Vagina (tissue), 2 donors: ENCODE data around the gene SLC25A2. TPM values are rescaled to one million over a fixed set of nuclear protein-coding genes. Genes with fewer than 3 reads are reported as not detected.
A peak's percentile ranks its signal among the peaks of the same experiment; 100 is the strongest.
"Not testable (repeated sequence)": the region's sequence is repeated elsewhere in the genome, so short reads cannot be mapped to it uniquely, and the experiment has no call there.

Experiments
- DNase-seq, 2 donors: peaks; one replicate each; pipeline ENCODE4 v3.0.0-alpha.2; 2017; ENCODE audit errors: extremely low spot score in 2 of 2
- H3K27ac ChIP-seq: fragments of 200-600 bp; sonication (generic); one replicate; pipeline ENCODE4 v1.5.1; 2019
- H3K27me3 ChIP-seq: fragments of 200-600 bp; sonication (generic); one replicate; pipeline ENCODE4 v1.5.1; 2019
- H3K36me3 ChIP-seq, 2 donors: fragments of 200-600 bp; sonication (generic); one replicate each; pipeline ENCODE4 v1.5.1; 2017 to 2019
- H3K4me1 ChIP-seq: fragments of 200-600 bp; sonication (generic); one replicate; pipeline ENCODE4 v1.5.1; 2019
- H3K4me3 ChIP-seq, 2 donors: fragments of 200-600 bp; sonication (generic); 1 replicate in 1 of 2; 2 replicates in 1 of 2; pipeline ENCODE4 v1.5.1; 2016 to 2019
- H3K9me3 ChIP-seq: fragments of 200-600 bp; sonication (generic); one replicate; pipeline ENCODE4 v1.5.1; 2019
- POLR2A ChIP-seq, 2 donors: fragments of 450-650 bp; IDR thresholded peaks; one replicate each; pipeline ENCODE4 v1.6.1; 2017; ENCODE audit warnings: antibody characterized with exemption in 2 of 2, mild to moderate bottlenecking in 2 of 2, moderate library complexity in 2 of 2
- POLR2AphosphoS5 ChIP-seq, 2 donors: sonication (generic); formaldehyde crosslinking; IDR thresholded peaks; one replicate each; pipeline ENCODE4 v1.9.0; 2017; ENCODE audit warnings: antibody characterized with exemption in 2 of 2, mild to moderate bottlenecking in 2 of 2, low read depth in 1 of 2; ENCODE audit not compliant: insufficient read depth in 1 of 2
- intact Hi-C: fragments of 100-400 bp; cut with DNase I; formaldehyde crosslinking; loops from one replicate; pipeline ENCODE4 v1.15.1; 2023
- total RNA-seq: library from RNA; depleted of rRNA; stranded (reverse); fragments of >200 nt; gene quantifications from one replicate; pipeline ENCODE4 v1.2.3, GENCODE V29; 2016
- TF ChIP-seq, protein P1 (sequence below), 3 experiments: fragments of 450-650 bp in 2 of 3; fragments of 200-600 bp in 1 of 3; sonication (generic) in 1 of 3; IDR thresholded peaks; one replicate each; pipeline ENCODE4 v1.5.1; 2017 to 2019; ENCODE audit warnings: antibody characterized with exemption in 3 of 3, mild to moderate bottlenecking in 2 of 3, moderate library complexity in 2 of 3

Gene SLC25A2
- total RNA-seq, 1 donor from 2014 or later = not detected

DNA sequence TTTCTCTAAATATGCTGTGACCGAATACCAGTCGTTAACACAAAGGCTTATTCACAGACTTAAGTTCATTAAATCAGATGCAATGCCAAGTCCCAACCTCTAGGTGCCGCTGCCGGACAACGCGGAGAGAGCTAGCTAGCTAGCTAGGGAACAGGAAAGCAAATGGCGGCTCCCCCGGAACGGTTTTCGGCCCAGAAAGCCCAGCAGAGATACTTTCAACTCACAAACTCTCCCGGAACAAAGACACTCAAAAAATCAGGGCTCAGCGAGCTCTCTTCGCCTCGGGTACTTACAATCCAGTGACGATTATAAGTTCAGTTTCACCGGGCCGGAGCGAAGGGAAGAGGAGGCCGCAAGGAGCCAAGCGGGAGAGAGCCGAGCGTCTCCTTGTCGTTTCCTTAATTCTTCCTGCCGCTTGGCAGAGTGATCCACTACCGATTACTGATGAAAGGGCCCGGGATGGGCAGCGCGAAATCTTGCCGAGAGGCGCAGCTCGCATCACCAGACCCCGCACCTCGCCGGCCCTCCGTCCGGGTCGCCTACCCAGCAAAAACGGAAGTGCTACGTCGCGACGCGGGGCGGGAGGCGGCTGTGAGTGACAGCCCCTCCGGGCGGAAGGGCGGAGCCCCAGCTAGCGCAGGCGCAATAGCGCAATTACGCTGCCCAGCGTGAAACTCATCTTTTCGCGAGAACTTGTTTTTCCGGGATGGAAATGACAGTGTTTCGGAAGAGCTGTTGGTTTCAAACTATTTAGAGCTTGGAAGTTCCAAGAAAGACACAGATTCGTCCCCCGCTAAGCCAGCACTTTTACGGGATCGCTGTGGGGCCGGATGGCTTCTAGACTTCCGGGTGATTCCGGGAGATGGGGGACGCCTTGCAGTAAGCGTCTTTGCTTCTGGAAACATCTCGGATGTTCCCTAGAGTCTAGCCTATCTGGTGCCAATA is 16.6 kb upstream of the SLC25A2 start, which contains the start of gene TAF7:
TSS of gene TAF7 (minus strand) at position 560 of the 945 bp plus-strand sequence. CDS start 740 bp downstream, outside the sequence.
- Histone ChIP-seq H3K4me3 (peak within 1 kb of the TSS; percentile 74 to 95), H3K4me1 (peaks cover 6% of the 10 kb centered on the region), H3K27me3 (no peaks in the 10 kb centered on the region), H3K9me3 (peaks cover 46% of the 10 kb centered on the region), H3K27ac (peak within 1 kb of the TSS; percentile 93), H3K36me3 (peaks cover 0 to 40% of the 10 kb centered on the region in 2 donors)
- intact Hi-C loops = loop anchor here (5.0 kb wide), 1 partner anchor 242 kb away; no protein-coding TSS in a partner anchor
- TF ChIP-seq, protein P1, sequence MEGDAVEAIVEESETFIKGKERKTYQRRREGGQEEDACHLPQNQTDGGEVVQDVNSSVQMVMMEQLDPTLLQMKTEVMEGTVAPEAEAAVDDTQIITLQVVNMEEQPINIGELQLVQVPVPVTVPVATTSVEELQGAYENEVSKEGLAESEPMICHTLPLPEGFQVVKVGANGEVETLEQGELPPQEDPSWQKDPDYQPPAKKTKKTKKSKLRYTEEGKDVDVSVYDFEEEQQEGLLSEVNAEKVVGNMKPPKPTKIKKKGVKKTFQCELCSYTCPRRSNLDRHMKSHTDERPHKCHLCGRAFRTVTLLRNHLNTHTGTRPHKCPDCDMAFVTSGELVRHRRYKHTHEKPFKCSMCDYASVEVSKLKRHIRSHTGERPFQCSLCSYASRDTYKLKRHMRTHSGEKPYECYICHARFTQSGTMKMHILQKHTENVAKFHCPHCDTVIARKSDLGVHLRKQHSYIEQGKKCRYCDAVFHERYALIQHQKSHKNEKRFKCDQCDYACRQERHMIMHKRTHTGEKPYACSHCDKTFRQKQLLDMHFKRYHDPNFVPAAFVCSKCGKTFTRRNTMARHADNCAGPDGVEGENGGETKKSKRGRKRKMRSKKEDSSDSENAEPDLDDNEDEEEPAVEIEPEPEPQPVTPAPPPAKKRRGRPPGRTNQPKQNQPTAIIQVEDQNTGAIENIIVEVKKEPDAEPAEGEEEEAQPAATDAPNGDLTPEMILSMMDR (IDR thresholded peaks at IDR 0.05) = peak; percentile 28 to 61 (median 35)
- TF ChIP-seq POLR2AphosphoS5 (IDR thresholded peaks at IDR 0.05; ENCODE audit: insufficient read depth in 1 of 2, low read depth in 1 of 2) (peak; percentile 91 to 99), POLR2A (IDR thresholded peaks at IDR 0.05) (peak in 1 of 2 donors; percentile 91)
- no peak for DNase-seq

DNA sequence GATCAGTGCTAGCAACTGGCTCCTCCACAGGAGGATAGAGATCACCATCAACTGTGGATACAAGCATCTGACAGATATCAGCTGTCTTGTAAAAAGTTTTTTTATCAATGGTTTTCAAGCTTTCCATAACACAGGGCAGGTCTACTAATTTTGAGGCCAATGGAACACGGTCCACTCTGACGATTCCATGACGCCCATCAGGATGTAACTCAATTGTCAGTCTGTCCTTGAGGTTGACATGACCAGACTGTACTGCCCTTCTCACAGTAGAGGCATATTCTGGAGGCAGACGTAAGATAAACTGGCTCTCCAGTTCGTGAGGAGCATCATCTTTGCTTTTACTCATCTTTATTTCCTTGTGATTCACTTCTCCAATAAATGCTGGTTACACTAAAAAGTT is 15.8 kb upstream of the SLC25A2 start:
- intact Hi-C loops = loop anchor here (5.0 kb wide), 1 partner anchor 243 kb away; no protein-coding TSS in a partner anchor
- peak overlapping the region; percentile 93 for H3K27ac ChIP-seq

DNA sequence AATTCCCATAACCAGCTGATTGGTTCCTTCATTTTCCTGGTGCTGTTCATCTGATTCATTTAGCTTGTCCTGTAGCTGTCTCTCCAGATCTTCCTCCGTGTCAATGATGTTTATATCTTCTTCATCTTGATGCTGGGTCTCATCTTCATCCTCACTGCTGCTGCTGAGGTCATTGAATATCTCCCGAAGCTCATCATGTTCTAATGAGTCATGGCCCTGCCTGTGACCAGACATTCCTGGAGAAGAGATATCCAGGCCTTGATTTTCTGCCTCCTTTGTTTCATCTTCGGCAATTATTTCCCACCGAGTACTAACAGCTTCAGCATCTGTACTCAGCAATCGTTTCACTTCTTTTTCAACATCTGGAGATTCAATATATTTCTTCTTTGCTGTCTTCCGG is 15.4 kb upstream of the SLC25A2 start:
- H3K9me3 ChIP-seq = peaks cover 49% of the 10 kb centered on the region
- H3K4me1 ChIP-seq = peaks cover 6% of the 10 kb centered on the region
- no peaks in the 10 kb centered on the region for H3K27me3 ChIP-seq
- no peak for DNase-seq
- TF ChIP-seq POLR2A (IDR thresholded peaks at IDR 0.05) = no peak
- TF ChIP-seq POLR2AphosphoS5 (IDR thresholded peaks at IDR 0.05; ENCODE audit: insufficient read depth in 1 of 2, low read depth in 1 of 2) = no peak
- TF ChIP-seq, protein P1 (IDR thresholded peaks at IDR 0.05) = no peak
- no peak overlapping the region for H3K27ac ChIP-seq
- intact Hi-C loops = no loop called here
- peaks cover 0 to 48% of the 10 kb centered on the region in 2 donors for H3K36me3 ChIP-seq
- peak overlapping the region in 1 of 2 donors; percentile 95 for H3K4me3 ChIP-seq

More for the DNA sequence above, 15.8 kb upstream of the SLC25A2 start:
- Histone ChIP-seq H3K9me3 (peaks cover 46% of the 10 kb centered on the region), H3K4me3 (peak overlapping the region; percentile 74 to 95), H3K4me1 (peaks cover 6% of the 10 kb centered on the region), H3K36me3 (peaks cover 0 to 46% of the 10 kb centered on the region in 2 donors), H3K27me3 (no peaks in the 10 kb centered on the region)
- no peak for TF ChIP-seq POLR2AphosphoS5 (IDR thresholded peaks at IDR 0.05; ENCODE audit: insufficient read depth in 1 of 2, low read depth in 1 of 2)
- TF ChIP-seq, protein P1 (IDR thresholded peaks at IDR 0.05) = no peak
- TF ChIP-seq POLR2A (IDR thresholded peaks at IDR 0.05) = no peak
- no peak for DNase-seq

DNA sequence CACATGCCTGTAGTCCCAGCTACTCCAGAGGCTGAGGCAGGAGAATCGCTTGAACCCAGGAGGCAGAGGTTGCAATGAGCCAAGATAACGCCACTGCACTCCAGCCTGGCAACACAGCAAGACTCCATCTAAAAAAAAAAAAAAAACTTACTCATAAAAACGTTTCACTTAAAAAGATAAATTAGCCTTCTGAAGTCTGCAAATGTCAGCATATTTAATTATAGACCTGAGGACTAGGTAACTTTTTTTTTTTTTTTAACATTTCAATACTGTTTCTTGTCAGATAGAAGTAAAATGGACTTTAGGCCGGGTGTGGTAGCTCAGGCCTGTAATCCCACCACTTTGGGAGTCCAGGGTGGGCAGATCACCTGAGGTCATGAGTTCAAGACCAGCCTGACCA is 13.1 kb upstream of the SLC25A2 start:
- H3K4me1 ChIP-seq, H3K27ac ChIP-seq, H3K27me3 ChIP-seq, H3K4me3 ChIP-seq, intact Hi-C loops, DNase-seq: not testable (repeated sequence)
- H3K36me3 ChIP-seq = peaks cover 0 to 65% of the 10 kb centered on the region in 2 donors
- peaks cover 64% of the 10 kb centered on the region for H3K9me3 ChIP-seq

DNA sequence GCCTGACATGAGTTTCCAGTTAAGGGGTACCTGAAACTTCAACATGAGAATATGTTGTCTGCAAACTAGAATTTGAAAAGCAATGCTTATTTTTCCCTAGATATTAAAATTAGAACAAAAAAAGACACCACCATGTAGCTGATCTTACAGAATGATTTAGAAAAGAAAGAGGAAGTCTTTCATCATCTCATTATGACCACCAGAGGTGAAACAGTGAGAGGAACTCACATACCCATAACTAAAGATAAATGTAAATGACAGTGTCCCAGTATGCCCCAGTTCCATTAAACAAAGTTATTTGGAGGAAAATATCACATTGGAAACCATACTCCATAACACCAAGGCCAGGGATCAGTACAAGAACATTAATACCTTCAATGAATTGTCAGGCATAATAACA is 9.9 kb upstream of the SLC25A2 start:
- peaks cover 61% of the 10 kb centered on the region for H3K9me3 ChIP-seq
- H3K27ac ChIP-seq = no peak overlapping the region
- intact Hi-C loops = no loop called here
- no peaks in the 10 kb centered on the region for H3K4me1 ChIP-seq
- H3K36me3 ChIP-seq = peaks cover 0 to 57% of the 10 kb centered on the region in 2 donors
- DNase-seq = no peak
- TF ChIP-seq POLR2AphosphoS5 (IDR thresholded peaks at IDR 0.05; ENCODE audit: insufficient read depth in 1 of 2, low read depth in 1 of 2) (no peak), POLR2A (IDR thresholded peaks at IDR 0.05) (no peak)
- TF ChIP-seq, protein P1 (IDR thresholded peaks at IDR 0.05) = no peak
- no peaks in the 10 kb centered on the region for H3K27me3 ChIP-seq
- H3K4me3 ChIP-seq = no peak overlapping the region
